Measurements from ENCODE around the gene FANCD2.

DNA sequence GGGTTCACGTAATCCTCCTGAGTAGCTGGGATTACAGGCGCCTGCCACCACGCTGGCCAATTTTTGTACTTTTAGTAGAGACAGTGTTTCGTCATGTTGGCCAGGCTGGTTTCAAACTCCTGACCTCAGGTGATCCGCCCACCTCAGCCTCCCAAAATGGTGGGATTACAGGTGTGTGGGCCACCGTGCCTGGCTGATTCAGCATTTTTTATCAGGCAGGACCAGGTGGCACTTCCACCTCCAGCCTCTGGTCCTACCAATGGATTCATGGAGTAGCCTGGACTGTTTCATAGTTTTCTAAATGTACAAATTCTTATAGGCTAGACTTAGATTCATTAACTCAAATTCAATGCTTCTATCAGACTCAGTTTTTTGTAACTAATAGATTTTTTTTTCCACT, 124.8 kb downstream of the FANCD2 start:
- TF ChIP-seq, protein P1, sequence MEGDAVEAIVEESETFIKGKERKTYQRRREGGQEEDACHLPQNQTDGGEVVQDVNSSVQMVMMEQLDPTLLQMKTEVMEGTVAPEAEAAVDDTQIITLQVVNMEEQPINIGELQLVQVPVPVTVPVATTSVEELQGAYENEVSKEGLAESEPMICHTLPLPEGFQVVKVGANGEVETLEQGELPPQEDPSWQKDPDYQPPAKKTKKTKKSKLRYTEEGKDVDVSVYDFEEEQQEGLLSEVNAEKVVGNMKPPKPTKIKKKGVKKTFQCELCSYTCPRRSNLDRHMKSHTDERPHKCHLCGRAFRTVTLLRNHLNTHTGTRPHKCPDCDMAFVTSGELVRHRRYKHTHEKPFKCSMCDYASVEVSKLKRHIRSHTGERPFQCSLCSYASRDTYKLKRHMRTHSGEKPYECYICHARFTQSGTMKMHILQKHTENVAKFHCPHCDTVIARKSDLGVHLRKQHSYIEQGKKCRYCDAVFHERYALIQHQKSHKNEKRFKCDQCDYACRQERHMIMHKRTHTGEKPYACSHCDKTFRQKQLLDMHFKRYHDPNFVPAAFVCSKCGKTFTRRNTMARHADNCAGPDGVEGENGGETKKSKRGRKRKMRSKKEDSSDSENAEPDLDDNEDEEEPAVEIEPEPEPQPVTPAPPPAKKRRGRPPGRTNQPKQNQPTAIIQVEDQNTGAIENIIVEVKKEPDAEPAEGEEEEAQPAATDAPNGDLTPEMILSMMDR (conservative IDR thresholded peaks at IDR 0.05 in 1 of 2, IDR thresholded peaks at IDR 0.05 in 1 of 2; ENCODE audit: extremely low read depth in 1 of 2, insufficient read depth in 1 of 2, low read depth in 1 of 2, low read length in 2 of 2): no peak
- TF ChIP-seq EZH2 (IDR thresholded peaks at IDR 0.05; ENCODE audit: borderline replicate concordance, low read length): no peak
